HG03457 (cell line): ENCODE data around the gene LALBA.
"Not testable (repeated sequence)": the region's sequence is repeated elsewhere in the genome, so short reads cannot be mapped to it uniquely, and the experiment has no call there.

Experiments used
- ATAC-seq: cut with Tn5 transposase; IDR thresholded peaks from one replicate; pipeline ENCODE4 v1.9.1; 2021; ENCODE audit warnings: moderate number of reproducible peaks; ENCODE audit not compliant: unreplicated experiment

Gene LALBA

DNA sequence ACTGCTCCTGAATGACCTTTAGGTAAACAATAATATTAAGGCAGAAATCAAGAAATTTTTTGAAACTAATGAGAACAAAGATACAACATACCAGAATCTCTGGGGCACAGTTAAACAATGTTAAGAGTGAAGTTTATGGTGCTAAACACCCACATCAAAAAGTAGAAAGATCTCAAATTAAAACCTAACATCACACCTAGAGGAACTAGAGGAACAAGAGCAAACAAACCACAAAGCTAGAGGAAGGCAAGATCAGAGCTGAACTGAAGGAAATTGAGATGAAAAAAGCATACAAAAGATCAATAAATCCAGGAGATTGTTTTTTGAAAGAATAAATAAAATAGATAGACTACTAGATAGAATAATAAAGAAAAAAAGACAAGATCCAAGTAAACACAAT, 37.2 kb downstream of the LALBA start:
- ATAC-seq = no peak

DNA sequence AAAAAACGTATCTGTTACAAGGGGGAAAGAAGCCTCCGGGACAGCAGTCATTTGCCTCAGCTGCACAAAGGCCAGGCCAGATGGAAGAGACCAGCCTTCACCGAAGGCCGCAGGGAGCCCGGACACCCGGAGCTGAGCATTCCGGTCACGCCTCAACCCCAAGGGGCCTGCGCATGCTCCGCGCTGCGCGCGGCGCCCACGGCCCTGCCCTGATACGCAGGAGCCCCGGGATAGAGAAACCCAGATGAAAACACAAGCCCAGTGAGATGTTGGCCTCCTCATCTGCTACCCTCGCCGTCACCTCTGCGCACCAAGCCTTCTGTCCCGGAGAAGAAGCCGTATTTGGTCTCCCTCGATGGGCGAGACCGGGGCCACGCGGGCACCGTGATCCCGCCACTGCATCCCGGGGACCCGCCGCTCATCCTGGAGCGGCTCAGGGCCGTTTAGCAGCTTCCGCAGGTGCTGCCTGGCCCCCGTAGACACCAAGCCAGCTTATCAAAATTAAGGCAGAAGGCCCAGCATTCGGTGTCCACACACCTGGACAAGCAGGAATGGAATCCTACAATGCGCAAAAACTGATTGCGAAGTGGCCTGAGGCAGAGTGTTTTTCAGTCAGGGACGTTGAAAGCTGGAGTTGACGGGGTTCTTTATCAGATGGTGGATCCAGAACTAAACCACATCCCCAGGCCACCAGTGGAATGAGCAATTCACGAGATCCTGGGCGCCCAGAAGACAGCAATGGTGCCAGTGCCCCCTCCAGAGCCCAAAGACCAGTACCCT, 41.8 kb downstream of the LALBA start:
- no peak for ATAC-seq

DNA sequence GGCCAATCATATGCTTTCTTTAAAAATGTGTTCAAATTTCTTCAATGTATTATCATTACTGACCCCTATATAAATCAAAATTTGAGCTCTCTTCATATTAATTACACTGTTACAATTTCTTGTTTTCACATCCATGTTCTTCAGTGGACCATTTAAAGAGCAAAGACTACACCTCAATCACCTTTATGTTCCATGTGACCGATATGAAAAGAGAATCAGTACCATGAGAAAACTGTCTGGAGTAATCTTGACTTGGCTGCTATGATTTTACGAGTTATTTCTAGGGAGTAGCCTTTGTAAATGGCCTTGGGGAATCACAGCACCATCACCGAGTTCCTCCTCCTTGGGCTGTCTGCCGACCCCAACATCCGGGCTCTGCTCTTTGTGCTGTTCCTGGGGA, 44.5 kb downstream of the LALBA start, which contains the start of gene OR8S1:
Gene OR8S1 (plus strand): TSS at position 301 of the 400 bp plus-strand sequence. CDS start 0 bp downstream, at position 301.
- ATAC-seq = no peak

DNA sequence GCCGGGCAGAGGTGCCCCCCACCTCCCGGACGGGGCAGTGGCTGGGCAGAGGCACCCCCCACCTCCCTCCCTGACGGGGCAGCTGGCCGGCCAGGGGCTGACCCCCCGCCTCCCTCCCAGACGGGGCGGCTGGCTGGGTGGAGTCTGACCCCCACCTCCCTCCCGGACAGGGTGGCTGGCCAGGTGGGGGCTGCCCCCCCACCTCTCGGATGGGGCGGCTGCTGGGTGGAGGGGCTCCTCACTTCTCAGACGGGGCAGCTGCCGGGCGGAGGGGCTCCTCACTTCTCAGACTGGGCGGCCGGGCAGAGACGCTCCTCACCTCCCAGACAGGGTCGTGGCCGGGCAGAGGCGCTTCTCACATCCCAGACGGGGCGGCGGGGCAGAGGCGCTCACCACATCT, 49.5 kb downstream of the LALBA start:
- ATAC-seq = not testable (repeated sequence)
